Keratinocyte (primary cell): Measurements from ENCODE around the gene EFCAB10.

Experiments
- EZH2 ChIP-seq: IDR thresholded peaks from one replicate; pipeline ENCODE4 v1.6.1; 2012; ENCODE audit warnings: inconsistent platforms, mild to moderate bottlenecking, low read length, moderate library complexity
- TF ChIP-seq, protein P1 (sequence below), 3 experiments: IDR thresholded peaks in 1 of 3; conservative IDR thresholded peaks in 1 of 3; optimal IDR thresholded peaks in 1 of 3; 2 replicates in 2 of 3; 3 replicates in 1 of 3; pipeline versions ENCODE3 to v1.5.1; 2011; ENCODE audit warnings: low read length in 3 of 3, mild to moderate bottlenecking in 3 of 3, moderate library complexity in 2 of 3, control low read depth in 1 of 3, inconsistent platforms in 1 of 3; ENCODE audit not compliant: insufficient read depth in 2 of 3; ENCODE audit errors: extremely low read depth in 1 of 3

DNA sequence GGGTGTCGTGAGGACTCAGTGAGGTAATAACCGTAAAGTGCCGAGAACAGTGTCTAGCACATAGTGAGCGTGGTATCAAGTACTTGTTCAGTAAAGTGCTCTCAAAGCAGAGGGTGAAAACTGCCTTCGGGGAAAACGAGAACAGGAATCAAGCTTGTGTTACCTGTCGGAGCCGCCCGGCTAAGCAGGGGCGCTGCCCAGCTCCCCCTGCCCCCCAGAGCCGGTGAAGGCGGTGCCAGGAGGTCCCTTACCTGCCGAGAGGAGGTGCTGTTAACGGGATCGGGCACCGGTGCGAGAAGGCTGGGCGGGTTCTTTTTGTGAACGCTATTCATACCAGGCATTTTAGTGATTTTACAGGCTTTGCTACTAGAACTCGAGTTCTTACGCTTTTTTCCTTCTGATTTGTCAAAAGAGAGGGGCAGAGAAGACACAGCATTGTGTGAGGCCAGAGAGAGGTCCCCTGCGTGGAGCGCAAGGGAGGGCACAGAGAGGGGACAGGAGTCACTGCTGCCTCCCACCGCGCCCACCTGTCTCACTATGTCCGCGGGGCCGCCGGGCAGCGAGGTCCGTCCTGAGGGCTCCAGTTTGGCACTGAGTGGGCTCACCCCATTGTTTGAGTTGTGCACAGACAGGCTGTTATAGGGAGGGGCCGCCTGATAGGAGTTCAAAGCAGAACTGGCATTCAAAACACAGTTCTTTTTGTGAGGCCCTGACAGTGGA is 32.5 kb upstream of the EFCAB10 start:
- TF ChIP-seq, protein P1, sequence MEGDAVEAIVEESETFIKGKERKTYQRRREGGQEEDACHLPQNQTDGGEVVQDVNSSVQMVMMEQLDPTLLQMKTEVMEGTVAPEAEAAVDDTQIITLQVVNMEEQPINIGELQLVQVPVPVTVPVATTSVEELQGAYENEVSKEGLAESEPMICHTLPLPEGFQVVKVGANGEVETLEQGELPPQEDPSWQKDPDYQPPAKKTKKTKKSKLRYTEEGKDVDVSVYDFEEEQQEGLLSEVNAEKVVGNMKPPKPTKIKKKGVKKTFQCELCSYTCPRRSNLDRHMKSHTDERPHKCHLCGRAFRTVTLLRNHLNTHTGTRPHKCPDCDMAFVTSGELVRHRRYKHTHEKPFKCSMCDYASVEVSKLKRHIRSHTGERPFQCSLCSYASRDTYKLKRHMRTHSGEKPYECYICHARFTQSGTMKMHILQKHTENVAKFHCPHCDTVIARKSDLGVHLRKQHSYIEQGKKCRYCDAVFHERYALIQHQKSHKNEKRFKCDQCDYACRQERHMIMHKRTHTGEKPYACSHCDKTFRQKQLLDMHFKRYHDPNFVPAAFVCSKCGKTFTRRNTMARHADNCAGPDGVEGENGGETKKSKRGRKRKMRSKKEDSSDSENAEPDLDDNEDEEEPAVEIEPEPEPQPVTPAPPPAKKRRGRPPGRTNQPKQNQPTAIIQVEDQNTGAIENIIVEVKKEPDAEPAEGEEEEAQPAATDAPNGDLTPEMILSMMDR (optimal IDR thresholded peaks at IDR 0.05 in 1 of 3, IDR thresholded peaks at IDR 0.05 in 1 of 3, conservative IDR thresholded peaks at IDR 0.05 in 1 of 3; ENCODE audit: extremely low read depth in 1 of 3, insufficient read depth in 2 of 3, low read length in 3 of 3), result no peak
- TF ChIP-seq EZH2, result no peak
